Activated T-helper 2 cell treated with anti-CD3 and anti-CD28 coated beads, Interferon-gamma antibody, Interleukin-2, Interleukin-4, amounts not matched to agents 10 μg/mL and 5 μg/mL and 100 μg/mL, durations not matched to agents 14 hours and 24 hours and 36 hours (primary cell): ENCODE results near the gene COL18A1. TPM values are rescaled to one million over a fixed set of nuclear protein-coding genes. Genes with fewer than 3 reads are reported as not detected.

Experiments used
- DNase-seq: peaks from one replicate; pipeline ENCODE4 v3.0.0; 2021; ENCODE audit warnings: low spot score
- H3K27ac Mint-ChIP-seq: one replicate; pipeline ENCODE4 v1.8.0; 2021; ENCODE audit warnings: mixed read lengths
- H3K27me3 Mint-ChIP-seq: one replicate; pipeline ENCODE4 v1.8.0; 2021; ENCODE audit warnings: low read depth, mixed read lengths
- H3K36me3 Mint-ChIP-seq: one replicate; pipeline ENCODE4 v1.8.0; 2021; ENCODE audit warnings: low read depth, mixed read lengths
- H3K4me1 Mint-ChIP-seq: one replicate; pipeline ENCODE4 v1.8.0; 2021; ENCODE audit warnings: low read depth, mixed read lengths
- H3K4me3 Mint-ChIP-seq: one replicate; pipeline ENCODE4 v1.8.0; 2021; ENCODE audit warnings: low read depth, mild to moderate bottlenecking, moderate library complexity, mixed read lengths
- H3K9me3 Mint-ChIP-seq: one replicate; pipeline ENCODE4 v1.8.0; 2021; ENCODE audit warnings: mixed read lengths
- intact Hi-C: fragments of 100-400 bp; cut with micrococcal nuclease; formaldehyde crosslinking; loops from one replicate; pipeline ENCODE4 v1.15.1; 2023
- total RNA-seq: library from RNA; stranded (reverse); gene quantifications from 2 replicates; pipeline ENCODE4 v1.2.3, GENCODE V29; 2022

Gene COL18A1
- total RNA-seq, 1 donor from 2014 or later: 3.4 TPM

GRCh38 chr21:45388611-45389296 is 16.2 kb upstream of the COL18A1 start:
- H3K4me3 Mint-ChIP-seq: no peak overlapping the region
- H3K36me3 Mint-ChIP-seq: no peaks in the 10 kb centered on the region
- H3K9me3 Mint-ChIP-seq: no peaks in the 10 kb centered on the region
- intact Hi-C loops: no loop called here
- no peak overlapping the region for H3K27ac Mint-ChIP-seq
- DNase-seq: no peak
- no peaks in the 10 kb centered on the region for H3K4me1 Mint-ChIP-seq
- H3K27me3 Mint-ChIP-seq: peaks cover 3% of the 10 kb centered on the region

GRCh38 chr21:45390121-45390751 is 14.7 kb upstream of the COL18A1 start:
- no peaks in the 10 kb centered on the region for H3K4me1 Mint-ChIP-seq
- no peak overlapping the region for H3K4me3 Mint-ChIP-seq
- no peak for DNase-seq
- no peak overlapping the region for H3K27ac Mint-ChIP-seq
- H3K27me3 Mint-ChIP-seq: peaks cover 3% of the 10 kb centered on the region
- no peaks in the 10 kb centered on the region for H3K36me3 Mint-ChIP-seq
- no peaks in the 10 kb centered on the region for H3K9me3 Mint-ChIP-seq
- intact Hi-C loops: no loop called here

GRCh38 chr21:45390831-45391742 is 13.9 kb upstream of the COL18A1 start:
- Mint-ChIP-seq H3K27me3 (peaks cover 5% of the 10 kb centered on the region), H3K27ac (no peak overlapping the region), H3K36me3 (no peaks in the 10 kb centered on the region), H3K9me3 (no peaks in the 10 kb centered on the region), H3K4me1 (peaks cover under 1% of the 10 kb centered on the region), H3K4me3 (no peak overlapping the region)
- no peak for DNase-seq
- intact Hi-C loops: no loop called here

DNA sequence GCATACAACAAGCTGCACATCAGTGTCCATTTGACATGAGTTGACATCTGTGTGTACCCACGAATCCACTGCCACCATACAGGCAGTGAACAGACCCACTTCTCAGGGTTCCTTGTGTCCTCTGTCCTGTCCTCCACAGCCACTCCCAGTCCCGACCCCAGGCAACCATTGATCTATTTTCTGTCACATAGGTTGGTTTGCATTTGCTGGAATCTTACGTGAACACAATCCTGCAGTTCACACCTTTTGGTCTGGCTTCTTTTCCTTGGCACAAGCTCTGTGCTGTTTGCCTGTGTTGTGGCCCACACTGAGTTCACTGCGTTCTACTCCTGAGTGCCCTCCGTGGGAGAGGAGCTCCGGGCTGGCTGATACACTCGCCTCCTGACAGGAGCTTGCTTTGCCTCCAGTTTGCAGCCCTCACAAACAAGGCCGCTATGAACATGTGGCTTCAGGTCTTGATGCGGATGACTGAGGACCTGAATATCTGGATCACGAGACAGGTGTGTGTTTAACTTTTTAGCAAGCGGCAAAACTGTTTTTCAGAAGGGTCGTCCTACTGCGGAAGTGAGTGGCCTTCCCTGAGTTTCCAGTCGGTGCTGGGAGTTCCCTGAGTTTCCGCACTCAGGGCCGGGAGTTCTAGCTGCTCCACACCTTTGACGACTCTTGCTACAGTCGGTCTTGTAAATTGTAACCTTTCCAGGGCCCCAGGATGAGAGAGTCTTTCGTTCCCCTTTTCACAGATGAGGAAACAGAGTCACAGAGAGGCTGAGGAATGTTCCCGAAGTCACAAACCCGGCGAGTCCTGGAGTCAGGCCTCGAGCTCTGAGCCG is 13.0 kb upstream of the COL18A1 start:
- peaks cover 1% of the 10 kb centered on the region for H3K4me1 Mint-ChIP-seq
- intact Hi-C loops: no loop called here
- no peak for DNase-seq
- H3K36me3 Mint-ChIP-seq: no peaks in the 10 kb centered on the region
- H3K9me3 Mint-ChIP-seq: no peaks in the 10 kb centered on the region
- no peak overlapping the region for H3K4me3 Mint-ChIP-seq
- no peak overlapping the region for H3K27ac Mint-ChIP-seq
- H3K27me3 Mint-ChIP-seq: peaks cover 6% of the 10 kb centered on the region

DNA sequence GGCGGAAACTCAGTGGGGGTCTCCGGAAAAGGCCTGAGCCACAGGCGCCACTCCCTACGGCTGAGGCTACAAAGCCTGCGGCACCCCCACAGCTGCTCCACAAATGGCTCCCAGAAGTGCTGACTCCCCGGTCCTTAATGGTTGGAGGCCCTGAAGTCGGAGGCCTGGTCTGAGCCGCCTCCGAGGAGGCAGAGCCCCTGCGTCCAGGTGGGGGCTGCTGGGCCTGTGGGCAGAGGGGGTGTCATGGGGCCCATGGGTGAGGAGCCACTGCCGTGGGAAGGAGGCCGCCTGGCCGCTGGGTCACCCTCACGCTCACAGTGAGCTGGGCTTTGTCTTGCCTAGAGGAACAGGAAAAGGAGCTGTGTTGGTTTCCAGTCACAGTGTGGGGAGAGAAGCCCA is 12.4 kb upstream of the COL18A1 start:
- DNase-seq: no peak
- intact Hi-C loops: no loop called here
- Mint-ChIP-seq H3K4me1 (peaks cover 1% of the 10 kb centered on the region), H3K27me3 (peaks cover 12% of the 10 kb centered on the region), H3K9me3 (no peaks in the 10 kb centered on the region), H3K27ac (no peak overlapping the region), H3K4me3 (no peak overlapping the region), H3K36me3 (no peaks in the 10 kb centered on the region)

DNA sequence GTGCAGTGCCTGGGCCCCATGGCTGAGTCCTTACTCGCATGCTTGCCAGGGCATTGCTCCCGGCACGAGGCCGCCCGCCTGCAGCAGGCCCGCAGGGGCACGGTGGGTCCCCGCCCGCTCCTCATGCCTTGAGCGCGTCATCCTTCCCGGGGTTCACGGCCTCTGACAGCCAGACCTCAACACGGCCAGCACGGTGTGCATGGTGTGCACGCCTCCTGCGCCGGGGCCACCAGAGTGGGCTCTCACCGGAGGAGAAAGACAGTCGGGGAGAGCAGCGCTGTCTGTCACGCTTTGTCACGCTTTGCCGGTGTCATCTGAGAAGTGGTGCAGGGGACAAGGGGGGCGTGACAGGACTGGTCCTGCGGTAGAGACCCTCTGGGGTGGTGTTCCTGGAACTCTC is 11.9 kb upstream of the COL18A1 start:
- intact Hi-C loops: no loop called here
- H3K4me3 Mint-ChIP-seq: no peak overlapping the region
- H3K36me3 Mint-ChIP-seq: no peaks in the 10 kb centered on the region
- DNase-seq: no peak
- H3K4me1 Mint-ChIP-seq: peaks cover 1% of the 10 kb centered on the region
- peaks cover 15% of the 10 kb centered on the region for H3K27me3 Mint-ChIP-seq
- no peaks in the 10 kb centered on the region for H3K9me3 Mint-ChIP-seq
- no peak overlapping the region for H3K27ac Mint-ChIP-seq

- intact Hi-C loops: no loop called here
- Mint-ChIP-seq H3K4me1 (peaks cover 1% of the 10 kb centered on the region), H3K4me3 (no peak overlapping the region), H3K9me3 (no peaks in the 10 kb centered on the region), H3K27me3 (peaks cover 18% of the 10 kb centered on the region), H3K27ac (no peak overlapping the region), H3K36me3 (no peaks in the 10 kb centered on the region)
- DNase-seq: no peak
These were observed 10.9 kb upstream of the COL18A1 start for GRCh38 chr21:45393833-45394638.

- no peak for DNase-seq
- H3K27ac Mint-ChIP-seq: no peak overlapping the region
- peaks cover 33% of the 10 kb centered on the region for H3K27me3 Mint-ChIP-seq
- H3K36me3 Mint-ChIP-seq: no peaks in the 10 kb centered on the region
- H3K4me1 Mint-ChIP-seq: peaks cover 1% of the 10 kb centered on the region
- intact Hi-C loops: no loop called here
- peaks cover 6% of the 10 kb centered on the region for H3K9me3 Mint-ChIP-seq
- no peak overlapping the region for H3K4me3 Mint-ChIP-seq
These were observed 8.4 kb upstream of the COL18A1 start for GRCh38 chr21:45396620-45396995.

DNA sequence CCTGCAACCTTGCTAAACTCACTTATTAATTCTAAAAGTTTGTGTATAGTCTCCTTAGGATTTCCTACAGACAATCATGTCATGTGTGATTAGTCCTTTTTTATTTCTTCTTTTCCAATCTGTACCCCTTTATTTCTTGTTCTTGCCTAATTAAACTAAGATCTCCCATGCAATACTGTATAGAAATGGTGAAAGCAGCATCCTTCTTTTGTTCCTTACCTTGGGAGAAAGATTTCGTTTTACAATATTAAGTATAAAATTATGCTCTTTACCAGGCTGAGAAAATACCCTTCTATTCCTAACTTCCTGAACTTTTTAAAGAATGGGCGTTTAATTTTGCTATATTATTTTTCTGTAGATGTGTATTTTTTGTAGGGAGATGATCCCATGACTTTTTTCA is 7.6 kb upstream of the COL18A1 start:
- no peak for DNase-seq
- H3K4me3 Mint-ChIP-seq: no peak overlapping the region
- H3K4me1 Mint-ChIP-seq: peaks cover 1% of the 10 kb centered on the region
- H3K27me3 Mint-ChIP-seq: peaks cover 41% of the 10 kb centered on the region
- intact Hi-C loops: no loop called here
- H3K36me3 Mint-ChIP-seq: no peaks in the 10 kb centered on the region
- H3K9me3 Mint-ChIP-seq: peaks cover 6% of the 10 kb centered on the region
- H3K27ac Mint-ChIP-seq: no peak overlapping the region

- H3K9me3 Mint-ChIP-seq: peaks cover 6% of the 10 kb centered on the region
- H3K36me3 Mint-ChIP-seq: no peaks in the 10 kb centered on the region
- H3K27me3 Mint-ChIP-seq: peaks cover 53% of the 10 kb centered on the region
- no peak overlapping the region for H3K27ac Mint-ChIP-seq
- peaks cover 3% of the 10 kb centered on the region for H3K4me1 Mint-ChIP-seq
- intact Hi-C loops: no loop called here
- no peak for DNase-seq
- no peak overlapping the region for H3K4me3 Mint-ChIP-seq
These were observed 3.9 kb upstream of the COL18A1 start for GRCh38 chr21:45401054-45401518.

GRCh38 chr21:45401916-45402900 is 2.8 kb upstream of the COL18A1 start:
- no peak overlapping the region for H3K27ac Mint-ChIP-seq
- H3K9me3 Mint-ChIP-seq: peaks cover 6% of the 10 kb centered on the region
- H3K36me3 Mint-ChIP-seq: no peaks in the 10 kb centered on the region
- no peak for DNase-seq
- H3K27me3 Mint-ChIP-seq: peaks cover 56% of the 10 kb centered on the region
- peaks cover 3% of the 10 kb centered on the region for H3K4me1 Mint-ChIP-seq
- intact Hi-C loops: no loop called here
- H3K4me3 Mint-ChIP-seq: no peak overlapping the region
